CD4-positive, CD25-positive, alpha-beta regulatory T cell (primary cell): ENCODE data around the gene SAV1. TPM values are rescaled to one million over a fixed set of nuclear protein-coding genes. Genes with fewer than 3 reads are reported as not detected.
"Not testable (repeated sequence)": the region's sequence is repeated elsewhere in the genome, so short reads cannot be mapped to it uniquely, and the experiment has no call there.

Experiments used
- ATAC-seq, 2 donors: fragments of 150-1000 bp; cut with Tn5 transposase; one replicate each; pipeline ENCODE4 v1.10.0; 2021; ENCODE audit warnings: low read depth in 2 of 2, moderate number of reproducible peaks in 2 of 2, moderate library complexity in 1 of 2
- DNase-seq, 3 donors: peaks; one replicate each; pipeline versions ENCODE4 v3.0.0 to v3.0.0-alpha.2; 2012 to 2022; ENCODE audit warnings: mixed read lengths in 1 of 3
- H3K27ac ChIP-seq: one replicate; pipeline ENCODE4 v1.7.0; 2013; ENCODE audit warnings: mild to moderate bottlenecking, low read length; ENCODE audit not compliant: insufficient read depth, poor library complexity, severe bottlenecking
- H3K27me3 ChIP-seq: one replicate; pipeline ENCODE4 v1.7.0; 2013; ENCODE audit warnings: low read length; ENCODE audit not compliant: control insufficient read depth, insufficient read depth
- H3K36me3 ChIP-seq: one replicate; pipeline ENCODE4 v1.7.0; 2013; ENCODE audit warnings: mild to moderate bottlenecking, low read length, moderate library complexity; ENCODE audit not compliant: control insufficient read depth, insufficient read depth
- H3K4me1 ChIP-seq: 2 replicates; pipeline ENCODE4 v1.7.0; 2013; ENCODE audit warnings: mild to moderate bottlenecking, low read length; ENCODE audit not compliant: insufficient read depth, control insufficient read depth, poor library complexity, severe bottlenecking
- H3K4me3 ChIP-seq: one replicate; pipeline ENCODE4 v1.7.0; 2013; ENCODE audit warnings: low read depth, mild to moderate bottlenecking, low read length, moderate library complexity
- H3K9me3 ChIP-seq, 2 experiments: 1 replicate in 1 of 2; 2 replicates in 1 of 2; pipeline ENCODE4 v1.7.0; 2013; ENCODE audit warnings: low read length in 2 of 2, mild to moderate bottlenecking in 1 of 2, moderate library complexity in 1 of 2; ENCODE audit not compliant: control insufficient read depth in 2 of 2
- H3K27ac Mint-ChIP-seq, 3 donors: one replicate each; pipeline ENCODE4 v1.8.0; 2020 to 2022; ENCODE audit warnings: mild to moderate bottlenecking in 3 of 3, mixed read lengths in 3 of 3, moderate library complexity in 2 of 3
- H3K27me3 Mint-ChIP-seq: one replicate; pipeline ENCODE4 v1.8.0; 2022; ENCODE audit warnings: mild to moderate bottlenecking, mixed read lengths
- H3K36me3 Mint-ChIP-seq: one replicate; pipeline ENCODE4 v1.8.0; 2020; ENCODE audit warnings: mixed read lengths
- H3K4me1 Mint-ChIP-seq, 4 donors: one replicate each; pipeline ENCODE4 v1.8.0; 2020 to 2022; ENCODE audit warnings: mixed read lengths in 4 of 4, mild to moderate bottlenecking in 1 of 4
- H3K4me3 Mint-ChIP-seq, 4 donors: one replicate each; pipeline ENCODE4 v1.8.0; 2020 to 2022; ENCODE audit warnings: mild to moderate bottlenecking in 4 of 4, mixed read lengths in 4 of 4, moderate library complexity in 3 of 4
- H3K9me3 Mint-ChIP-seq, 7 donors: one replicate each; pipeline ENCODE4 v1.8.0; 2020 to 2022; ENCODE audit warnings: mixed read lengths in 7 of 7, mild to moderate bottlenecking in 3 of 7, moderate library complexity in 2 of 7
- polyA plus RNA-seq, 4 donors: library from polyadenylated mRNA; unstranded; fragments of 300-500 nt; fragmentation: Illumina TruSeq; gene quantifications; one replicate each; pipeline ENCODE4 v1.2.3, GENCODE V29; 2021
- total RNA-seq: library from RNA; stranded (reverse); gene quantifications from one replicate; pipeline ENCODE4 v1.2.3, GENCODE V29; 2022

SAV1 gene
- total and polyA plus RNA-seq, 5 donors from 2014 or later, result 4.8 to 9.2 (median 7.6) TPM

- H3K27me3 ChIP-seq, result peaks cover 5% of the 10 kb centered on the region
- H3K36me3 ChIP-seq, result no peaks in the 10 kb centered on the region
- H3K4me1 Mint-ChIP-seq, result peaks cover 9 to 16% (median 12%) of the 10 kb centered on the region in 4 donors
- DNase-seq (no peak), ATAC-seq (no peak)
- no peak overlapping the region for H3K27ac Mint-ChIP-seq
- no peak overlapping the region for H3K4me3 ChIP-seq
- H3K9me3 Mint-ChIP-seq, result no peaks in the 10 kb centered on the region
- no peaks in the 10 kb centered on the region for H3K36me3 Mint-ChIP-seq
- no peak overlapping the region for H3K27ac ChIP-seq
- peaks cover 14% of the 10 kb centered on the region for H3K4me1 ChIP-seq
- no peaks in the 10 kb centered on the region for H3K9me3 ChIP-seq
- no peak overlapping the region for H3K4me3 Mint-ChIP-seq
- H3K27me3 Mint-ChIP-seq, result peaks cover 9% of the 10 kb centered on the region
Measured at GRCh38 chr14:50670196-50670865, 2.2 kb upstream of the SAV1 start.

DNA sequence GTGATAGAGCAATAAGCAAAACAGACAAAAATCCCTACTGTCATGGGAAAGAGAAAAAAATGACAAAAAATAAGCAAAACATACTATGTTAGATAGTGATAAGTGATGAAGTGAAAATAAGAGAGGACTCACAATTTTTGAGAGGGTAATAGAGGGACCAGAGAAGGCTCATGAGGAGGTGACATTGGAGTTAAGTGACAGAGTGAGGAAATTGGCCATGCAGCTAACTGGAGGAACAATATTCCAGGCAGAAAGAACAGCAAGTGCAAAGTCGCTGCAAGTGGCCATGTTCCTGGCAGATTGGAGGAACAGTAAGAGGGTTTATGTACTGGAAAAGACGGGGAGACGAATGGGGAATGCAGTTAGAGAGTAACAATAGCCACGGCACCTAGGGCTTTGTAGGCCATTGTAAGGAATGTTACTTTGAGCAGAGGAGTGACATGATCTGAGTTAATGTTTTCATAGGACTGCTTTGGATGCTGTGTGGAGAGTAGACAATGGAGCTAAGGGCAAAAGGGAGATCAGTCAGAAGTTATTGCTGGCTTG lies 1.4 kb upstream of the SAV1 start:
- H3K27ac ChIP-seq, result no peak overlapping the region
- Mint-ChIP-seq H3K27me3 (peaks cover 9% of the 10 kb centered on the region), H3K36me3 (no peaks in the 10 kb centered on the region), H3K4me1 (peaks cover 9 to 18% (median 13%) of the 10 kb centered on the region in 4 donors), H3K4me3 (no peak overlapping the region), H3K27ac (no peak overlapping the region), H3K9me3 (no peaks in the 10 kb centered on the region)
- H3K9me3 ChIP-seq, result no peaks in the 10 kb centered on the region
- H3K27me3 ChIP-seq, result peaks cover 5% of the 10 kb centered on the region
- no peak for ATAC-seq
- no peak overlapping the region for H3K4me3 ChIP-seq
- H3K4me1 ChIP-seq, result peaks cover 14% of the 10 kb centered on the region
- H3K36me3 ChIP-seq, result no peaks in the 10 kb centered on the region
- DNase-seq, result no peak

DNA sequence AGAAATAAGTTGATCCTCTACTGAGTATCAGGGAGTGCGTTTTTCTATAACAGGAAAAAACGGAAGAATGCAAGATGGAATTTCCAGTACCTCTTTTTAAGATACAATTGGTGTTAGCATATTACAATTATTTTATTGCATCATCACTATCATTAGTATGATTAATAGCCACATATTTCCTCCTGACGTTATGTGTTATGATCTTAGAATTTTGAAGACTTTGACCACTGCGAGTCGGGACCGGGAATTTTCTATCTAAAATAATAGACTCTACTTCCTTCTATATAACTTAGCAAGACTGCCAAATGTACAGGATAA lies 679 bp upstream of the SAV1 start:
- Histone ChIP-seq H3K27ac (no peak overlapping the region), H3K9me3 (no peaks in the 10 kb centered on the region), H3K4me1 (peaks cover 14% of the 10 kb centered on the region), H3K36me3 (no peaks in the 10 kb centered on the region), H3K27me3 (peaks cover 5% of the 10 kb centered on the region), H3K4me3 (peak overlapping the region; percentile 77)
- Mint-ChIP-seq H3K4me3 (no peak overlapping the region), H3K4me1 (peaks cover 9 to 20% (median 16%) of the 10 kb centered on the region in 4 donors), H3K9me3 (no peaks in the 10 kb centered on the region), H3K36me3 (peaks cover 2% of the 10 kb centered on the region), H3K27me3 (peaks cover 9% of the 10 kb centered on the region), H3K27ac (no peak overlapping the region)
- ATAC-seq (no peak), DNase-seq (no peak)

DNA sequence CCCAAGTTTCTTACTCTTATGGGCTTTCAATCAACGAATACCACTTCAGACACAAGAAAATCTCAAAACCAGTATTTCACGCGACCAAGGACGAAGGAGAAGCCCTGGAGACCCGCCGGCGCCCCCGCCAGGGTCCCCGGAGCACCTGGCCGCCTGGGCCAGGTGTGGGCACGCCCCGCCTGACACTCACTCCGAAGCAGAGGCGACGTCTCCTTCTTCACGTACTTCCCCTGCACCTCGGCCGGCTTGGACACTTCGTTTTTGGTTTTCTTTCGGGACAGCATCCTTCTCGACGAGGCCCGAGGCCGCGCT lies 466 bp downstream of the SAV1 start:
- Mint-ChIP-seq H3K27me3 (peaks cover 9% of the 10 kb centered on the region), H3K4me3 (peak overlapping the region in 1 of 4 donors; percentile 96), H3K9me3 (no peaks in the 10 kb centered on the region), H3K36me3 (peaks cover 9% of the 10 kb centered on the region), H3K27ac (peak overlapping the region in 2 of 3 donors; percentile 75 to 92), H3K4me1 (peaks cover 9 to 23% (median 21%) of the 10 kb centered on the region in 4 donors)
- H3K4me1 ChIP-seq, result peaks cover 14% of the 10 kb centered on the region
- H3K36me3 ChIP-seq, result no peaks in the 10 kb centered on the region
- peaks cover 5% of the 10 kb centered on the region for H3K27me3 ChIP-seq
- ATAC-seq (peak; percentile 41 to 48), DNase-seq (peak in 2 of 3 donors; percentile 31 to 34)
- no peaks in the 10 kb centered on the region for H3K9me3 ChIP-seq
- peak overlapping the region; percentile 14 for H3K27ac ChIP-seq
- peak overlapping the region; percentile 75 for H3K4me3 ChIP-seq

GRCh38 chr14:50666772-50667683 lies 1.1 kb downstream of the SAV1 start:
- H3K9me3 Mint-ChIP-seq, result no peaks in the 10 kb centered on the region
- ATAC-seq, result peak; percentile 28 to 29
- DNase-seq, result peak in 2 of 3 donors; percentile 35 to 40
- Histone ChIP-seq H3K36me3 (no peaks in the 10 kb centered on the region), H3K27ac (no peak overlapping the region), H3K4me1 (peaks cover 14% of the 10 kb centered on the region), H3K4me3 (peak overlapping the region; percentile 75), H3K27me3 (peaks cover 5% of the 10 kb centered on the region), H3K9me3 (no peaks in the 10 kb centered on the region)
- peaks cover 9% of the 10 kb centered on the region for H3K36me3 Mint-ChIP-seq
- H3K4me1 Mint-ChIP-seq, result peaks cover 9 to 23% (median 21%) of the 10 kb centered on the region in 4 donors
- peak overlapping the region in 1 of 4 donors; percentile 96 for H3K4me3 Mint-ChIP-seq
- peaks cover 9% of the 10 kb centered on the region for H3K27me3 Mint-ChIP-seq
- peak overlapping the region; percentile 38 to 92 (median 75) for H3K27ac Mint-ChIP-seq

DNA sequence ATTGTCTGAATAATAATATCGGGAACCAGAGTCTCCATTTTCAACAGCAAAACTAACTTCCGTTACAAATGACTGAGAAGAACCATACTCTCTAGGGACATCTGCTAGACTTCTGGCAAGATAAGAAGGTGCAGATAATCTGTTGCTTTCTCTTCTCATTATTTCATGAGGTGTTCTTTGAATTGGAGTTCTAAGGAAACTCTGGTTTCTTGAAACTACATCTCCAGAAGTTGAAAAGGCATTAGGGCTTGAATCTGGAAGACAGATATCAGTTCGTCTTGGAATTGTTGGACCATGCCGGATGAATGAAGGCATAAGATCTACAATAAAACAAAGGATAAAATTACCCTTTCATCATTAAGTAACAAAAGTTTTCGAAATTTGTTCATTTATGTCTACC lies 2.8 kb downstream of the SAV1 start:
- not testable (repeated sequence) for H3K27me3 Mint-ChIP-seq, H3K9me3 ChIP-seq, ATAC-seq, H3K27ac Mint-ChIP-seq, H3K27me3 ChIP-seq, H3K27ac ChIP-seq, H3K4me3 ChIP-seq, H3K9me3 Mint-ChIP-seq, DNase-seq, H3K36me3 ChIP-seq, H3K4me3 Mint-ChIP-seq
- peaks cover 9 to 23% (median 22%) of the 10 kb centered on the region in 4 donors for H3K4me1 Mint-ChIP-seq
- peaks cover 19% of the 10 kb centered on the region for H3K36me3 Mint-ChIP-seq
- peaks cover 14% of the 10 kb centered on the region for H3K4me1 ChIP-seq

DNA sequence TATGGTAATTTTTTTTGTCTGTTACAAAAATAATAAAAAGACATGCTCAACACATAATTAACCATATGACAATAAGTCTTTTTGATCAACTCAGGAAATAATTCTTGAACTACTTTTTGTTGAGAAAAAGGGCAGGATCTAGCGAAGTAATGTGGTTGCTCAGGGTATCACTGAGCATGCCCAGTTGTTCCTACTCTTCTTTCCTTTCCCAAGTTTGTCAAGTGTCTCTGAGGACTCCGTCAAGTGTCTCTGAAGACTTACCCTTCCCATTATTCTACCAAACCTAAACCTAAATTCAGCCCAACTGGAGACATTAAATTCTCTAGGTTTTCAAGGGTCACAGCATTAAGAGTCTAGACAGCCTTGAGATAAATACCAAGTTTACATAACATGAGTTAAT lies 3.5 kb downstream of the SAV1 start:
- H3K4me1 ChIP-seq, result peaks cover 14% of the 10 kb centered on the region
- not testable (repeated sequence) for H3K27me3 ChIP-seq, H3K27me3 Mint-ChIP-seq, H3K4me3 ChIP-seq, H3K4me3 Mint-ChIP-seq, H3K36me3 ChIP-seq, H3K9me3 ChIP-seq, ATAC-seq, H3K27ac ChIP-seq, H3K9me3 Mint-ChIP-seq, H3K27ac Mint-ChIP-seq, DNase-seq
- Mint-ChIP-seq H3K4me1 (peaks cover 9 to 25% (median 23%) of the 10 kb centered on the region in 4 donors), H3K36me3 (peaks cover 24% of the 10 kb centered on the region)
